HepG2 (cell line): ENCODE measurements around the gene DOCK4. TPM values are rescaled to one million over a fixed set of nuclear protein-coding genes. Genes with fewer than 3 reads are reported as not detected.

Experiments
- ATAC-seq: fragments of 200-7000 bp; cut with Tn5 transposase; 3 replicates; pipeline ENCODE4 v1.9.1; 2020; ENCODE audit warnings: mild to moderate bottlenecking, moderate library complexity
- BruUV-seq: library from RNA; stranded (reverse); fragments of 400-500 nt; replicated peaks from 2 replicates; lab custom pipeline; 2021; lab: Mats Ljungman, UMichigan
- CTCF ChIA-PET: fragments of 300-600 bp; formaldehyde crosslinking; extraction: SDS; loops from one replicate; lab custom pipeline; 2021; ENCODE audit warnings: low total read pairs, inconsistent platforms, low intra/inter-chr PET ratio; lab: Yijun Ruan, JAX
- POLR2A ChIA-PET: fragments of 350-600 bp; sonication (Branson Sonifier 250); formaldehyde crosslinking; loops from one replicate; lab custom pipeline; 2020; ENCODE audit warnings: antibody characterized with exemption, inconsistent platforms; lab: Yijun Ruan, JAX
- DNase-seq: peaks from one replicate; pipeline ENCODE4 v3.0.0-alpha.2; 2015; ENCODE audit warnings: low spot score
- FAIRE-seq: peaks from 3 replicates; lab custom pipeline; 2011; peaks lifted over from hg19 to GRCh38; lab: Jason Lieb, UNC
- H2AFZ ChIP-seq: one replicate; pipeline ENCODE4 v1.6.1; 2011; ENCODE audit warnings: low read length, inconsistent platforms
- H3K27ac ChIP-seq: fragments of 300-600 bp; 3 replicates; pipeline ENCODE4 v1.8.0; 2011; ENCODE audit warnings: mixed run types, mild to moderate bottlenecking, mixed read lengths, low read length, inconsistent platforms; ENCODE audit not compliant: insufficient read depth; ENCODE audit errors: extremely low read length
- H3K27me3 ChIP-seq, 2 experiments: fragments of 200-600 bp in 1 of 2; 2 replicates in 1 of 2; 3 replicates in 1 of 2; pipeline versions ENCODE4 v1.6.0 to v1.8.0; 2011; ENCODE audit warnings: low read length in 2 of 2, mild to moderate bottlenecking in 2 of 2, moderate library complexity in 2 of 2, inconsistent platforms in 1 of 2; ENCODE audit not compliant: insufficient read depth in 2 of 2, control insufficient read depth in 1 of 2
- H3K36me3 ChIP-seq, 2 experiments: fragments of 200-600 bp in 1 of 2; replicated peaks in 1 of 2; 2 replicates in 1 of 2; 3 replicates in 1 of 2; pipeline versions ENCODE4 v1.5.1 to v1.8.0; 2011; ENCODE audit warnings: low read length in 2 of 2, inconsistent platforms in 1 of 2; ENCODE audit not compliant: insufficient read depth in 2 of 2, control insufficient read depth in 1 of 2
- H3K4me1 ChIP-seq: 2 replicates; pipeline ENCODE4 v1.5.1; 2012; ENCODE audit warnings: low read length, inconsistent platforms; ENCODE audit not compliant: insufficient read depth
- H3K4me2 ChIP-seq: 2 replicates; pipeline ENCODE4 v1.6.0; 2011; ENCODE audit warnings: low read depth, low read length, inconsistent platforms
- H3K4me3 ChIP-seq, 3 experiments: fragments of 200-600 bp in 1 of 3; sonication (generic), shearing (Covaris generic) in 1 of 3; replicated peaks in 1 of 3; 2 replicates each; pipeline ENCODE4 v1.5.1; 2011 to 2016; ENCODE audit warnings: low read length in 3 of 3, inconsistent platforms in 2 of 3, low read depth in 2 of 3, mild to moderate bottlenecking in 2 of 3, control low read depth in 1 of 3, mixed read lengths in 1 of 3; ENCODE audit not compliant: insufficient read depth in 1 of 3
- H3K79me2 ChIP-seq: one replicate; pipeline ENCODE4 v1.6.1; 2011; ENCODE audit warnings: low read length, inconsistent platforms; ENCODE audit not compliant: insufficient read depth
- H3K9ac ChIP-seq: 2 replicates; pipeline ENCODE4 v1.6.0; 2011; ENCODE audit warnings: mild to moderate bottlenecking, low read depth, low read length, inconsistent platforms; ENCODE audit not compliant: insufficient read depth
- H3K9me3 ChIP-seq: 2 replicates; pipeline ENCODE4 v1.5.1; 2012; ENCODE audit warnings: mild to moderate bottlenecking, low read length
- H4K20me1 ChIP-seq: 2 replicates; pipeline ENCODE4 v1.6.0; 2011; ENCODE audit warnings: inconsistent platforms, mild to moderate bottlenecking, low read length, moderate library complexity; ENCODE audit not compliant: insufficient read depth
- FUBP1 ChIP-seq: sonication (generic); formaldehyde crosslinking; IDR thresholded peaks from 2 replicates; pipeline ENCODE4 v1.5.1; 2020; ENCODE audit warnings: missing genetic modification reagents, mild to moderate bottlenecking, borderline replicate concordance
- ZBTB7B ChIP-seq: sonication (generic); formaldehyde crosslinking; IDR thresholded peaks from 2 replicates; pipeline ENCODE4 v1.4.0; 2020; ENCODE audit warnings: missing genetic modification reagents
- ZFAT ChIP-seq: sonication (generic); formaldehyde crosslinking; conservative IDR thresholded peaks from 2 replicates; pipeline ENCODE4 v1.8.1; 2023; ENCODE audit warnings: missing genetic modification reagents, inconsistent platforms
- ZFY ChIP-seq: sonication (generic); formaldehyde crosslinking; IDR thresholded peaks from 2 replicates; pipeline ENCODE4 v1.4.0; 2020; ENCODE audit warnings: missing genetic modification reagents
- ZNF367 ChIP-seq: sonication (generic); formaldehyde crosslinking; IDR thresholded peaks from 2 replicates; pipeline ENCODE4 v1.4.0; 2020; ENCODE audit warnings: missing genetic modification reagents, borderline replicate concordance
- ZNF788 ChIP-seq: sonication (generic); formaldehyde crosslinking; IDR thresholded peaks from 2 replicates; pipeline ENCODE4 v1.5.0; 2020; ENCODE audit warnings: mild to moderate bottlenecking, missing genetic modification reagents, borderline replicate concordance
- WGBS: methylation state at CpG from one replicate; pipeline ENCODE4 v1.1.6; 2017; ENCODE audit warnings: low lambda C conversion rate; 5-methylcytosine and 5-hydroxymethylcytosine counted together
- in situ Hi-C: cut with HindIII; loops from 2 replicates; pipeline ENCODE4 v1.10.0; 2017; ENCODE audit warnings: low pct_unique_long_range_greater_than_20kb; ENCODE audit not compliant: extremely low pct_ligation_motif_present
- intact Hi-C: fragments of 100-400 bp; cut with micrococcal nuclease; formaldehyde crosslinking; loops from one replicate; pipeline ENCODE4 v1.10.0; 2022; ENCODE audit not compliant: unreplicated experiment
- polyA plus RNA-seq, 8 experiments: library from polyadenylated mRNA; depleted of rRNA in 3 of 8; stranded (reverse) in 7 of 8; unstranded in 1 of 8; fragments of >200 nt; fragmentation: Illumina TruSeq in 4 of 8; extraction: Trizol in 4 of 8; gene quantifications; 2 replicates each; pipeline versions ENCODE4 v1.2.1 to v1.2.3, GENCODE V29; 2011 to 2016; ENCODE audit warnings: low read depth in 4 of 8, missing spikeins in 1 of 8, mixed read lengths in 1 of 8; ENCODE audit not compliant: insufficient read depth in 1 of 8
- total RNA-seq, 5 experiments: library from RNA; depleted of rRNA; stranded (reverse); fragments of >200 nt; fragmentation: Illumina TruSeq; extraction: Trizol; gene quantifications; 2 replicates each; pipeline ENCODE4 v1.2.3, GENCODE V29; 2016; ENCODE audit warnings: low read depth in 1 of 5
- TF ChIP-seq, protein P1 (sequence below): sonication (generic); formaldehyde crosslinking; IDR thresholded peaks from 2 replicates; pipeline ENCODE4 v1.4.0; 2020; ENCODE audit warnings: missing genetic modification reagents

Gene DOCK4
- total and polyA plus RNA-seq, 2 of the 13 experiments (the other 11 are each of a cell fraction or from before 2014, with no cell fraction given): 13.5 to 17.4 TPM

DNA sequence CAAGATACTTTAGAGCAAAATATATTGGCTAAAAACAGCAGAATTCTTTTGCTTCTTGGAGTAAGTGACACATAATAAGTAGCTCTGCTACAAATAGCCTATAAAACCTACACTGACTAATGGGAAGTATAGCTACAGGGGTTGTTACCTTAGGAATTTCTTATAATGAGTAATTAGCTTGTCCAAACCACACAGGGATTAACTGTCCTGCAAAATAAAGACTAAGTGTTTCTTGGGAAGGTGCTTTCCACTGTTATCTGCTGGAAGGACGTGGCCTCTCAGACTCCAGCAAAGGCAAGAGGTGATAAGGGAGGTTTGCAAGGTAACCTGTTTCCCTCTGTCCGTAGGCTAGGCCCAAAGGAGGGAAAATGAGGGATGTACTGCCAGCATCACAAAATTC is 302.4 kb downstream of the DOCK4 start:
- Histone ChIP-seq H3K4me3 (no peak overlapping the region), H3K9ac (no peak overlapping the region), H3K4me1 (no peaks in the 10 kb centered on the region), H3K4me2 (no peak overlapping the region), H2AFZ (no peak overlapping the region), H4K20me1 (no peaks in the 10 kb centered on the region), H3K27me3 (no peaks in the 10 kb centered on the region), H3K27ac (no peak overlapping the region), H3K9me3 (no peaks in the 10 kb centered on the region), H3K36me3 (peaks cover 3 to 16% of the 10 kb centered on the region in 2 experiments; a peak in 4 of 5 replicates), H3K79me2 (no peaks in the 10 kb centered on the region)
- ChIA-PET CTCF (no interaction called here), POLR2A (no interaction called here)
- DNase-seq (no peak), FAIRE-seq (no peak), ATAC-seq (no peak)
- in situ Hi-C loops: no loop called here
- intact Hi-C loops: no loop called here
- 88% methylated on average over 2 of the region's 2 CpGs for WGBS
- TF ChIP-seq ZBTB7B (CRISPR knock-in tag) (no peak), ZNF367 (CRISPR knock-in tag) (no peak), ZNF788 (CRISPR knock-in tag) (no peak), ZFY (no peak), FUBP1 (CRISPR knock-in tag) (no peak), ZFAT (CRISPR knock-in tag) (no peak)
- TF ChIP-seq, protein P1, sequence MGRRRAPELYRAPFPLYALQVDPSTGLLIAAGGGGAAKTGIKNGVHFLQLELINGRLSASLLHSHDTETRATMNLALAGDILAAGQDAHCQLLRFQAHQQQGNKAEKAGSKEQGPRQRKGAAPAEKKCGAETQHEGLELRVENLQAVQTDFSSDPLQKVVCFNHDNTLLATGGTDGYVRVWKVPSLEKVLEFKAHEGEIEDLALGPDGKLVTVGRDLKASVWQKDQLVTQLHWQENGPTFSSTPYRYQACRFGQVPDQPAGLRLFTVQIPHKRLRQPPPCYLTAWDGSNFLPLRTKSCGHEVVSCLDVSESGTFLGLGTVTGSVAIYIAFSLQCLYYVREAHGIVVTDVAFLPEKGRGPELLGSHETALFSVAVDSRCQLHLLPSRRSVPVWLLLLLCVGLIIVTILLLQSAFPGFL (CRISPR knock-in tag): no peak
- no TSS peak for BruUV-seq
